ENCODE data around the gene FOXJ1.
A peak's percentile ranks its signal among the peaks of the same experiment; 100 is the strongest.
"Not testable (repeated sequence)": the region's sequence is repeated elsewhere in the genome, so short reads cannot be mapped to it uniquely, and the experiment has no call there.

FOXJ1 gene

DNA sequence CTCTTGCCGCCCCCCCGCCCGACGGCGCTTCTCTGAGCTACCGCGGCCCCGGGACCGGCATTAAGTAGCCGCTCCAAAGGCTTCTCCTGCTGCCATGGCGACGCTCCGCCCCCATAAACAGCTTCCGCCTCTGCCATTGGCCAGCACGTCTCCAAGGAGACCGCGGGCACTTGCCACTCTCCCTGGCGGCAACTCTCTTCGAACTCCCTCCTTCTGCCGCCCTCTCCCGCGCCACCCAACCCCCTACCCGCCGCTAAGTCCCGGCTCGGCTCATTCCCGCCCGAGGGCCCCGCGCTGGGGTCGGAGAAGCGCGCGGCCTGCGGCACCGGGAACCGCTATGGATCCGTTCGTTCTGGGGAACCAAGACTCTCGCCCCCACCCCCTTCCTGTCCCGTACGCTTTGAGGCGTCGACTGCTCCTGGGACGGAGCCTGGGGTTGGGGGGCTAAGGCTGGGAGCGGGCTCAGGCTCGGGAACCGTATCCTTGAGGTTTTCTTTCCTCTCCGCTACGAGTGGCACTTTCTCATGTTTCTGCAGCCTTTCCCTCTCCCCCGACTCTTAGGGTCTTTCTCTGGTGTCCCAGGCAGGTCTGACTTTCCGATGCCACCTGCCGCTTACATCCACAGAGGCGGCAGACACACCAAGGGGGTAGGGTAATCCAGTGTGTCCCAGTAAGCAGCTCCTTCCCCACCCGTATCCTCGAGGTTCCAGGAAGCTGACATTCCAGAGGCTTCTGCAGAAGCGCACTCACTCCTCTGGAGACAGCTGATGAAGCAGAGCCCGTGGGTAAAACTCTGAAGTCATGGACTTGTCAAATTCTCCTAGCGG, at the start of gene FOXJ1:
Gene FOXJ1, minus strand, starts transcription at position 34 of the 827 bp plus-strand sequence. CDS start 850 bp downstream, outside the sequence.
- in situ Hi-C loops (cut with MboI; ENCODE audit: low pct_unique_long_range_greater_than_20kb, low sequenced_read_pairs): no loop called here
- DNase-seq: peak; percentile 93

GRCh38 chr17:76189741-76190140, 48.7 kb upstream of the FOXJ1 start:
- DNase-seq: no peak
- in situ Hi-C loops (cut with MboI; ENCODE audit: low pct_unique_long_range_greater_than_20kb, low sequenced_read_pairs): no loop called here

GRCh38 chr17:76189247-76189646, 48.2 kb upstream of the FOXJ1 start:
- in situ Hi-C loops (cut with MboI; ENCODE audit: low pct_unique_long_range_greater_than_20kb, low sequenced_read_pairs): no loop called here
- no peak for DNase-seq

DNA sequence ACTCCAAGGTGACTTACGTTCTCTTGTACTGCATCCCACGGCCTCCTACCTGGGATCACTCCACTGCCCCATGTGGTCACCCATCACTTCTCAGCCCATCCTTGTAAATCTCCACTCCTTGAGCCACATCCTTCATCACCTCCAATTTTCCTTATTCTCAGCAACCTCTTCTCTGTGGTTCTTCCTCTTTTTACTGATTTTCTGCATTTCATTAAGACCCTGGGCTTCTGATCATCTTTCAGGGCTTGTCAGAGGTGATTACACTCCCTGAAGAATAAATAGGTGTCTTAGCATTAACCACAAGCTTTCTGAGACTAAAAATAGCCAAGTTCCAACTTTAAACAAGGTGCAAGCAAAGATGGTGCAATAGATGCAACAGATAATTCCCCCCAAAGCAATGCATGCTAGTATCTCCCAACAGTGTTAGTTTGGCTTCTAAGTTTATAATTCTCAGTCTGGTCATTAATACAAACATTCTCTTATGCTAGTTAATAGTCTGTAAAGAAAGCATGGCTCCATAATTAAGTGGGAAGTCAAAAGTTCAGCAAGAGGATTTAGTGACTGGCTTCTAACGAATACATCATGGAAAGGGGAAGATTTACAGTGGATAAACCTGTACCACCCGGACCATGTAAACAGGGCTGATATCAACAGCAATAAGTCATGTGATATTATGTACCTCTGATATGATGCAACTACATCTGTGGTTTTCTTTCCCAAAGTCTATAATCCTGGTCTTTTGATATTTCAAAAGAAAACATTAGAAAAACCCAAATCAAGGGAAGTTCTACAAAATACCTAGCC, 47.4 kb upstream of the FOXJ1 start:
- in situ Hi-C loops (cut with MboI; ENCODE audit: low pct_unique_long_range_greater_than_20kb, low sequenced_read_pairs): no loop called here
- DNase-seq: peak; percentile 49

DNA sequence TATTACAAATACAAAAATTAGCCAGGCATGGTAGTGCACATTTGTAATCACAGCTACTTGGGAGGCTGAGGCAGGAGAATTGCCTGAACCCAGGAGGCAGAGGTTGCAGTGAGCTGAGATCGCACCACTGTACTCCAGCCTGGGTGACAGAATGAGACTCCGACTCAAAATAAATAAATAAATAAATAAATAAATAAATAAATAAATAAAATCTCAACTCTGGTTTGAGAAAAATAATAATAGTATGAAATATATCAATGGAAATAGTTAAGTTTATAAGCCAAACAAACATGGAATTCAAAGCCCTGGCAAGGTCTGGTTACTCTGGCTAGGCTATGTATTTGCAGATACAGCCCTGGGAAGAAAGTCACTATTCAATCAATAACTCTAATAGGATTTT, 45.7 kb upstream of the FOXJ1 start:
- not testable (repeated sequence) for DNase-seq

DNA sequence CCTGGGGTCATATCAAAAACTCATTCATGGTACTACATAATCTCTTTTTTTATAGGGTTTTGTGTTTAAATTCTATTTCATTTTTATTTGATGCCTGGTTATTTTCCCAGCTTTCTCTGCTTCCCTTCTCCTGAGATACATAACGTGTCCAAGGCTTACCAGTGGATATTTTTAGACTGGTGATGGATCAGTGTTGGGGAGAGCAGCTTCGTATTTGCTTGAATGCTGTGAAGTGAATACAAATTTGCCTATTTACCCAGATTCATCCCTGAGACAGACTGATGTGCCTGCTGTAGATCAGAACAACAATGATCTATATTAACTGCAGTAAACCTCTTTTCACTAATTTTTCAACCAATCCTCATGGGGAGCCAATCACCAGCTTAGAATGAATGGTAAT, 43.2 kb upstream of the FOXJ1 start:
- no peak for DNase-seq
- in situ Hi-C loops (cut with MboI; ENCODE audit: low pct_unique_long_range_greater_than_20kb, low sequenced_read_pairs): no loop called here

More for the DNA sequence above, 45.7 kb upstream of the FOXJ1 start:
- in situ Hi-C loops (cut with MboI; ENCODE audit: low pct_unique_long_range_greater_than_20kb, low sequenced_read_pairs): not testable (repeated sequence)

- in situ Hi-C loops (cut with MboI; ENCODE audit: low pct_unique_long_range_greater_than_20kb, low sequenced_read_pairs): no loop called here
- DNase-seq: peak; percentile 98
Measured at GRCh38 chr17:76182016-76182764, 41.1 kb upstream of the FOXJ1 start.

DNA sequence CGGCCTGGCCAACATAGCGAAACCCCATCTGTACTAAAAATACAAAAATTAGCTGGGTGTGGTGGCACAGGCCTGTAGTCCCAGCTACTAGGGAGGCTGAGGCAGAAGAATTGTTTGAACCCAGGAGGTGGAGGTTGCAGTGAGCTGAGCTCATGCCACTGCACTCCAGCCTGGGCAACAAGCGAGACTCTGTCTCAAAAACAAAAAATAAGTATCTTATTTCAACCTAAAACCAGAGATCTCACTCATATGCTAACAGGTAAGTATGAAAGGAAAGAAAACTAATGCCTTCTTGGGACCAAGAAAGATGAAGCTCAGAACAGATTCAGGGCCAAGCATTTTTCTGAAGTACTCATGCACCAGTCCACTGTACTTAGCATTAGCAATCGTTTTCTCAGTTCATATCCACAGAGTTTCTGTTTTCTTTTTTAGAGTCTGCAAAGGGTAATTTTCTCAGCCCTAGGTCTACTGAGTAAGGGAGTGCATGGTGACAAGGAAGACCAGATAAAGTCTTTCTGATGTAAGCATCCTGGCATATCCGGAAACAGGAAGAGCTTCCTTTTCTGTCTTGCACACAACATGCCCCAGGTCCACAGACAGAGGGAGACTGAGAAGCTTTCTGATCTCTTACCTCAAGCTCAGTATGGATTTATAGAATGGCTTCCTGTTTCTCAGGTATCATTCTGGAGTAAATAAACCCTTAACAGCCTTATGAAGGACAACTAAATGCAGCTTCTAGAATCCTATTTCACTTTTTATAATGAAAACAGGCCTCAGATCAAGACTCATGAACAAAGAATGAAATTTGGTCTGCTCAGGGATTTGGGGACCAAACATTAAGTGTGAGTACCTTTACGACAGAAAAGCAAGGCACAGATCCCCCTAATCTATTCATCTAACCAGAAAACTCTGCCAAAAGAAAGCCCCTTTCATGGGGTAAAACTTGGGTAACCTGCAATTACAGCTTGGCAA, 38.7 kb upstream of the FOXJ1 start:
- in situ Hi-C loops (cut with MboI; ENCODE audit: low pct_unique_long_range_greater_than_20kb, low sequenced_read_pairs): no loop called here
- DNase-seq: peak; percentile 45

GRCh38 chr17:76178124-76178523, 37.1 kb upstream of the FOXJ1 start:
- no peak for DNase-seq
- in situ Hi-C loops (cut with MboI; ENCODE audit: low pct_unique_long_range_greater_than_20kb, low sequenced_read_pairs): no loop called here

- DNase-seq: no peak
- in situ Hi-C loops (cut with MboI; ENCODE audit: low pct_unique_long_range_greater_than_20kb, low sequenced_read_pairs): no loop called here
Measured at GRCh38 chr17:76176701-76177574, 35.9 kb upstream of the FOXJ1 start.

DNA sequence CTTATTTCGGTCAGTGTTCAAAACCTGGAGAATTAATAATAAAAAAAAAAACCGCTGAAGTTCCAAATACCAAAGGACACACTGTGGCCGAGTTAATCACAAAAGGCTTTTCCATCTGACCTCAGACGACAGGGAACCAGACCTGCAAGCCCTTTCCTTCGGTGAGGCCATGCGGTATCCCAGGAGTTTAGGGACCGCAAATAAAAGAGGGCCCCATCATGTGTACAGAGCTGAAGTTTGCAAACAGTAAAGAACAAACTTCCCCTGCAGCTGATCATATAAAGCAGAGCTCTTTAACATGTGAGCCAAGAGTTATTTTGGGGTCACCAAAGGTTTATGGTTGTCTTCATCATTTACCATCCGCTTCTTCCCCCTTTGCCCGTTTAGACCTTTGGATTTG, 33.0 kb upstream of the FOXJ1 start:
- DNase-seq: no peak
- in situ Hi-C loops (cut with MboI; ENCODE audit: low pct_unique_long_range_greater_than_20kb, low sequenced_read_pairs): no loop called here

GRCh38 chr17:76173474-76173873, 32.4 kb upstream of the FOXJ1 start:
- in situ Hi-C loops (cut with MboI; ENCODE audit: low pct_unique_long_range_greater_than_20kb, low sequenced_read_pairs): no loop called here
- no peak for DNase-seq

- no peak for DNase-seq
- in situ Hi-C loops (cut with MboI; ENCODE audit: low pct_unique_long_range_greater_than_20kb, low sequenced_read_pairs): no loop called here
Measured at GRCh38 chr17:76171706-76172105, 30.7 kb upstream of the FOXJ1 start.

- no peak for DNase-seq
- in situ Hi-C loops (cut with MboI; ENCODE audit: low pct_unique_long_range_greater_than_20kb, low sequenced_read_pairs): no loop called here
Measured at GRCh38 chr17:76170114-76170513, 29.1 kb upstream of the FOXJ1 start.

GRCh38 chr17:76166906-76167305, 25.9 kb upstream of the FOXJ1 start:
- DNase-seq: no peak
- in situ Hi-C loops (cut with MboI; ENCODE audit: low pct_unique_long_range_greater_than_20kb, low sequenced_read_pairs): no loop called here

- in situ Hi-C loops (cut with MboI; ENCODE audit: low pct_unique_long_range_greater_than_20kb, low sequenced_read_pairs): no loop called here
- DNase-seq: no peak
Measured at GRCh38 chr17:76166168-76166567, 25.1 kb upstream of the FOXJ1 start.

GRCh38 chr17:76164331-76164730, 23.3 kb upstream of the FOXJ1 start:
- DNase-seq: no peak
- in situ Hi-C loops (cut with MboI; ENCODE audit: low pct_unique_long_range_greater_than_20kb, low sequenced_read_pairs): no loop called here

DNA sequence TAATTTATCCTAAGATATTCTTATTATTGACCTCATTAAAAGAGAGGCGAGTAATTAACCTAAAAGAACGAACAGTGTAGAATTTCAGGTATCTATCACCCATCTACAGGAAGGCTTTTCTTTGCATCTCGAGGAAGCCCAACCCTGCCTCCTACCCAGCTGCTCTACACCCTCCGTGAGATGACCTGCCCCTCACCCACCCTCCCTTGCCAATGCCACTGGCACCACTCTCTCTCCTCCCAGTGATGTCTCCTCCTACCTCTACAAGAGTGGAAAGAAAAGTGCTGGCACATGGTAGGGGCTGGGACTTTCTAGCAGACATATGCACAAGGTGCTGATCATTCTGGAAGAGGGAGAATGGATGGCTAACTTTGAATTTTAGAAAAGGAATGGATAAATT, 22.9 kb upstream of the FOXJ1 start:
- in situ Hi-C loops (cut with MboI; ENCODE audit: low pct_unique_long_range_greater_than_20kb, low sequenced_read_pairs): no loop called here
- no peak for DNase-seq

All from KBM-7 (cell line).